ENCODE results near the gene NPAS3.

Gene NPAS3

GRCh38 chr14:33432407-33433023 is 493.8 kb downstream of the NPAS3 start:
- H3K27me3 ChIP-seq (ENCODE audit: insufficient read depth, low read length, poor library complexity), result no peaks in the 10 kb centered on the region
- no peak for TF ChIP-seq EZH2 (IDR thresholded peaks at IDR 0.05; ENCODE audit: borderline replicate concordance, low read depth, low read length, severe bottlenecking)
- TF ChIP-seq, protein P1, sequence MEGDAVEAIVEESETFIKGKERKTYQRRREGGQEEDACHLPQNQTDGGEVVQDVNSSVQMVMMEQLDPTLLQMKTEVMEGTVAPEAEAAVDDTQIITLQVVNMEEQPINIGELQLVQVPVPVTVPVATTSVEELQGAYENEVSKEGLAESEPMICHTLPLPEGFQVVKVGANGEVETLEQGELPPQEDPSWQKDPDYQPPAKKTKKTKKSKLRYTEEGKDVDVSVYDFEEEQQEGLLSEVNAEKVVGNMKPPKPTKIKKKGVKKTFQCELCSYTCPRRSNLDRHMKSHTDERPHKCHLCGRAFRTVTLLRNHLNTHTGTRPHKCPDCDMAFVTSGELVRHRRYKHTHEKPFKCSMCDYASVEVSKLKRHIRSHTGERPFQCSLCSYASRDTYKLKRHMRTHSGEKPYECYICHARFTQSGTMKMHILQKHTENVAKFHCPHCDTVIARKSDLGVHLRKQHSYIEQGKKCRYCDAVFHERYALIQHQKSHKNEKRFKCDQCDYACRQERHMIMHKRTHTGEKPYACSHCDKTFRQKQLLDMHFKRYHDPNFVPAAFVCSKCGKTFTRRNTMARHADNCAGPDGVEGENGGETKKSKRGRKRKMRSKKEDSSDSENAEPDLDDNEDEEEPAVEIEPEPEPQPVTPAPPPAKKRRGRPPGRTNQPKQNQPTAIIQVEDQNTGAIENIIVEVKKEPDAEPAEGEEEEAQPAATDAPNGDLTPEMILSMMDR (IDR thresholded peaks at IDR 0.05; ENCODE audit: borderline replicate concordance, extremely low read depth, low read length, poor library complexity, severe bottlenecking), result peak; percentile 50
- H3K9me3 ChIP-seq (ENCODE audit: insufficient read depth, low read length, severe bottlenecking), result no peaks in the 10 kb centered on the region
- H3K4me2 ChIP-seq (ENCODE audit: insufficient read depth, low read length), result no peak overlapping the region
- no peak overlapping the region for H3K9ac ChIP-seq (ENCODE audit: low read depth, low read length)
- no peak overlapping the region for H3K27ac ChIP-seq (ENCODE audit: low read length)
- no peak overlapping the region for H3K4me3 ChIP-seq (ENCODE audit: low read depth in 1 of 2, low read length in 2 of 2)
- H4K20me1 ChIP-seq (ENCODE audit: insufficient read depth, low read length), result no peaks in the 10 kb centered on the region
- DNase-seq (no peak), ATAC-seq (ENCODE audit: insufficient read depth, low read depth) (0 out of 3 replicates have a peak, but pooled peaks have one; percentile 49)
- no peaks in the 10 kb centered on the region for H3K36me3 ChIP-seq (ENCODE audit: insufficient read depth, low read length)
- H3K4me1 ChIP-seq (ENCODE audit: insufficient read depth, low read length), result peaks cover 6% of the 10 kb centered on the region; the same call in 1 of the 2 replicates
- no peak overlapping the region for H2AFZ ChIP-seq (ENCODE audit: low read depth, low read length)
- no peaks in the 10 kb centered on the region for H3K79me2 ChIP-seq (ENCODE audit: insufficient read depth, low read length)

DNA sequence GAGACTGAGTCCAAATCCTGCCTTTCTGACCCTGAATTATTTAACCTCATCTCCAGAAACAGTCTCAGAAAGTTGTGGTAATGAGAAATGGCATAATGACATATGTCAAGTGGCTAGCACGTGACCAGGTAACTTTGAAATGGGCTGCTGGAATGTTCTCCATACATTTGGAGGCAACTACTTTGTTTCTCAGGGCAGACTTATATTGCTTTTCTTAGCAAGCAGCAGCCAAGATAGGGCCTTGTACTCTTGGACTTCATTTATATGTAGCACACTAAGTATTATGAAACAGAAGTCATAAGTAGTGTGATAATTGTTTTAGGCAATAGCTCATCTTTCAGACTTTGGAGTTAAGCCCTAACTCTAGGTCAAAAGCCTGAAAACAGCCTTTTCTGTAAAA is 494.7 kb downstream of the NPAS3 start:
- no peak overlapping the region for H3K9ac ChIP-seq (ENCODE audit: low read depth, low read length)
- no peaks in the 10 kb centered on the region for H3K9me3 ChIP-seq (ENCODE audit: insufficient read depth, low read length, severe bottlenecking)
- DNase-seq (no peak), ATAC-seq (ENCODE audit: insufficient read depth, low read depth) (no peak)
- H3K27me3 ChIP-seq (ENCODE audit: insufficient read depth, low read length, poor library complexity), result no peaks in the 10 kb centered on the region
- H3K4me1 ChIP-seq (ENCODE audit: insufficient read depth, low read length), result peaks cover 6% of the 10 kb centered on the region; the same call in 1 of the 2 replicates
- no peak overlapping the region for H3K4me2 ChIP-seq (ENCODE audit: insufficient read depth, low read length)
- H3K79me2 ChIP-seq (ENCODE audit: insufficient read depth, low read length), result no peaks in the 10 kb centered on the region
- no peak overlapping the region for H3K4me3 ChIP-seq (ENCODE audit: low read depth in 1 of 2, low read length in 2 of 2)
- H2AFZ ChIP-seq (ENCODE audit: low read depth, low read length), result no peak overlapping the region
- no peak overlapping the region for H3K27ac ChIP-seq (ENCODE audit: low read length)
- no peaks in the 10 kb centered on the region for H3K36me3 ChIP-seq (ENCODE audit: insufficient read depth, low read length)
- TF ChIP-seq EZH2 (IDR thresholded peaks at IDR 0.05; ENCODE audit: borderline replicate concordance, low read depth, low read length, severe bottlenecking), result no peak
- TF ChIP-seq, protein P1 (IDR thresholded peaks at IDR 0.05; ENCODE audit: borderline replicate concordance, extremely low read depth, low read length, poor library complexity, severe bottlenecking), result no peak
- no peaks in the 10 kb centered on the region for H4K20me1 ChIP-seq (ENCODE audit: insufficient read depth, low read length)

DNA sequence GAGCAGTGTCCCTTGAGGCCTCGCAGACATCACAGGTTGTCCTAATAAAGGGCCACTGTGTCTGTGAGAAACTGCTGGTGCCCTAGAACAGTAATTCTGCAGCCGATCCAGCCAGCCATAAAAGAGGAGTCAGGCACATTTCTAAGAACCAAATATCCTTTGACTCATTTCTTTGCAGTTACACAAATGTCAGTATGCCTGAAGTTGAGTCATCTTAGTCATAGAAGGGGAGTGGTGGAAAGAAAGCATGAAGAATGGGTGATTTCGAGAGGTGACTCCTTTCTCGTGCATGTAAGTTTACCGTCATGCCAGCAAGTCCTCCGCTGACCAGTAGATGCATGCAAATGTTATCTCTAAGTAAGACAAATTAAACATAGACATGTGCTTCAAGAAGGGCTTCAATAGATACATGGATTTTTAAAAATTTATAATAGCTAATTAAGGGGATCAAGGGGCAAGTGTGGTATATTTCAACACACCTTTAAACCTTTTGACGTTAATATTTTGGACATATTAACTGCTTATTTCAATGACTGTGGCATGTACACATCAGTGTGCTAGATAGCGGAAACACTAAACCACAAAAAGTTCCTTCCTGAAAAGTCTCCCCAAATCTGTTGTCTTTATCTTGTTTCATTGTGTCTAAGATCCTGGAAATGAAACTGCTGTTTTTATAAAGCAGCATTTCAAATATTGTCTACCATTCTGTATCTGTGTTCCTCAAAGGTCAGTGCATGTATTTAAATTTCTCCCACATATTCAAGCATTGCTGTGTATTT is 497.4 kb downstream of the NPAS3 start:
- Histone ChIP-seq H3K9ac (ENCODE audit: low read depth, low read length) (no peak overlapping the region), H3K27me3 (ENCODE audit: insufficient read depth, low read length, poor library complexity) (no peaks in the 10 kb centered on the region), H3K4me2 (ENCODE audit: insufficient read depth, low read length) (no peak overlapping the region), H4K20me1 (ENCODE audit: insufficient read depth, low read length) (no peaks in the 10 kb centered on the region), H3K27ac (ENCODE audit: low read length) (no peak overlapping the region), H3K9me3 (ENCODE audit: insufficient read depth, low read length, severe bottlenecking) (no peaks in the 10 kb centered on the region), H3K79me2 (ENCODE audit: insufficient read depth, low read length) (no peaks in the 10 kb centered on the region), H3K4me3 (ENCODE audit: low read depth in 1 of 2, low read length in 2 of 2) (no peak overlapping the region), H3K36me3 (ENCODE audit: insufficient read depth, low read length) (no peaks in the 10 kb centered on the region), H2AFZ (ENCODE audit: low read depth, low read length) (no peak overlapping the region), H3K4me1 (ENCODE audit: insufficient read depth, low read length) (peaks cover 6% of the 10 kb centered on the region; the same call in 1 of the 2 replicates)
- TF ChIP-seq, protein P1 (IDR thresholded peaks at IDR 0.05; ENCODE audit: borderline replicate concordance, extremely low read depth, low read length, poor library complexity, severe bottlenecking), result no peak
- no peak for TF ChIP-seq EZH2 (IDR thresholded peaks at IDR 0.05; ENCODE audit: borderline replicate concordance, low read depth, low read length, severe bottlenecking)
- ATAC-seq (ENCODE audit: insufficient read depth, low read depth) (peak; percentile 66), DNase-seq (no peak)

Data from DND-41 (cell line).